OCI-M2 (cell line): ENCODE measurements around the gene KCNMB4.
"Not testable (repeated sequence)": the region's sequence is repeated elsewhere in the genome, so short reads cannot be mapped to it uniquely, and the experiment has no call there.

Experiments
- DNase-seq: peaks from one replicate; lab custom pipeline; 2025; ENCODE audit not compliant: unreplicated experiment; lab: John Stamatoyannopoulos, UW

KCNMB4 gene

GRCh38 chr12:70367258-70368141, 1.4 kb downstream of the KCNMB4 start:
- no peak for DNase-seq

GRCh38 chr12:70372881-70373280, 6.8 kb downstream of the KCNMB4 start:
- DNase-seq = no peak

- no peak for DNase-seq
These were observed 13.8 kb downstream of the KCNMB4 start for GRCh38 chr12:70379846-70380245.

- DNase-seq = no peak
These were observed 17.4 kb downstream of the KCNMB4 start for GRCh38 chr12:70383484-70383883.

GRCh38 chr12:70383886-70384285, 17.8 kb downstream of the KCNMB4 start:
- DNase-seq = no peak

- no peak for DNase-seq
These were observed 20.7 kb downstream of the KCNMB4 start for GRCh38 chr12:70386771-70387170.

- no peak for DNase-seq
These were observed 23.6 kb downstream of the KCNMB4 start for GRCh38 chr12:70389678-70390077.

- DNase-seq = not testable (repeated sequence)
These were observed 26.5 kb downstream of the KCNMB4 start for GRCh38 chr12:70392631-70393030.

- DNase-seq = no peak
These were observed 27.9 kb downstream of the KCNMB4 start for GRCh38 chr12:70393787-70394499.

GRCh38 chr12:70398002-70398401, 31.9 kb downstream of the KCNMB4 start:
- no peak for DNase-seq

GRCh38 chr12:70398862-70399261, 32.8 kb downstream of the KCNMB4 start:
- DNase-seq = no peak

- no peak for DNase-seq
These were observed 33.2 kb downstream of the KCNMB4 start for GRCh38 chr12:70399311-70399710.

- no peak for DNase-seq
These were observed 34.0 kb downstream of the KCNMB4 start for GRCh38 chr12:70400124-70400523.

- no peak for DNase-seq
These were observed 36.5 kb downstream of the KCNMB4 start for GRCh38 chr12:70402597-70402996.

GRCh38 chr12:70403826-70404225, 37.7 kb downstream of the KCNMB4 start:
- DNase-seq = no peak

- no peak for DNase-seq
These were observed 42.1 kb downstream of the KCNMB4 start for GRCh38 chr12:70408004-70408790.

- no peak for DNase-seq
These were observed 49.9 kb downstream of the KCNMB4 start for GRCh38 chr12:70415987-70416386.

GRCh38 chr12:70417121-70417520, 51.0 kb downstream of the KCNMB4 start:
- DNase-seq = no peak

GRCh38 chr12:70418101-70418500, 52.0 kb downstream of the KCNMB4 start:
- no peak for DNase-seq

- no peak for DNase-seq
These were observed 56.5 kb downstream of the KCNMB4 start for GRCh38 chr12:70422631-70423030.

GRCh38 chr12:70426620-70427019, 60.5 kb downstream of the KCNMB4 start:
- no peak for DNase-seq
